ENCODE measurements around the gene PRIM2.
"Not testable (repeated sequence)": the region's sequence is repeated elsewhere in the genome, so short reads cannot be mapped to it uniquely, and the experiment has no call there.

The PRIM2 gene

DNA sequence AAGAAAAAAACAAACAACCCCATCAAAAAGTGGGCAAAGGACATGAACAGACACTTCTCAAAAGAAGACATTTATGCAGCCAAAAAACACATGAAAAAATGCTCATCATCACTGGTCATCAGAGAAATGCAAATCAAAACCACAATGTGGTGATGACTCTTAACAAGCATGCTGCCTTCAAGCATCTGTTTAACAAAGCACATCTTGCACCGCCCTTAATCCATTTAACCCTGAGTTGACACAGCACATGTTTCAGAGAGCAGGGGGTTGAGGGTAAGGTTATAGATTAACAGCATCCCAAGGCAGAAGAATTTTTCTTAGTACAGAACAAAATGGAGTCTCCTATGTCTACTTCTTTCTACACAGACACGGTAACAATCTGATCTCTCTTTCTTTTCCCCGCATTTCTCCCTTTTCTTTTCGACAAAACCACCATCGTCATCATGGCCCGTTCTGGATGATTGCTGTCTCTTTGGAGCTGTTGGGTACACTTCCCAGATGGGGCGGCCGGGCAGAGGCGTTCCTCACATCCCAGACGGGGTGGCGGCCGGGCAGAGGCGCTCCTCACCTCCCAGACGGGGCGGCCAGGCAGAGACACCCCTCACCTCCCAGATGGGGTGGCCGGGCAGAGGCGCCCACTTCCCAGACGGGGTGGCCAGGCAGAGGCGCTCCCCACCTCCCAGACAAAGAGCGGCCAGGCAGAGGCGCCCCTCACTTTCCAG lies 7.2 kb upstream of the PRIM2 start:
- DNase-seq: not testable (repeated sequence)

DNA sequence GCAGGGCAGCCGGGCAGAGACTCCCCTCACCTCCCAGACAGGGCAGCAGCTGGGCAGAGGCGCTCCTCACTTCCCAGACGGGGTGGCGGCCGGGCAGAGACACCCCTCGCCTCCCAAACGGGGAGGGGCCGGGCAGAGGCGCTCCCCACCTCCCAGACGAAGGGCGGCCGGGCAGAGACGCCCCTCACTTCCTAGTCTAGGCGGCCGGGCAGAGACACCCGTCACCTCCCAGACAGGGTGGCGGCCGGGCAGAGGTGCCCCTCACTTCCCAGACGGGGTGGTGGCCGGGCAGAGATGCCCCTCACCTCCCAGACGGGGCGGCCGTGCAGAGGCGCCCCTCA lies 6.6 kb upstream of the PRIM2 start:
- DNase-seq: no peak

DNA sequence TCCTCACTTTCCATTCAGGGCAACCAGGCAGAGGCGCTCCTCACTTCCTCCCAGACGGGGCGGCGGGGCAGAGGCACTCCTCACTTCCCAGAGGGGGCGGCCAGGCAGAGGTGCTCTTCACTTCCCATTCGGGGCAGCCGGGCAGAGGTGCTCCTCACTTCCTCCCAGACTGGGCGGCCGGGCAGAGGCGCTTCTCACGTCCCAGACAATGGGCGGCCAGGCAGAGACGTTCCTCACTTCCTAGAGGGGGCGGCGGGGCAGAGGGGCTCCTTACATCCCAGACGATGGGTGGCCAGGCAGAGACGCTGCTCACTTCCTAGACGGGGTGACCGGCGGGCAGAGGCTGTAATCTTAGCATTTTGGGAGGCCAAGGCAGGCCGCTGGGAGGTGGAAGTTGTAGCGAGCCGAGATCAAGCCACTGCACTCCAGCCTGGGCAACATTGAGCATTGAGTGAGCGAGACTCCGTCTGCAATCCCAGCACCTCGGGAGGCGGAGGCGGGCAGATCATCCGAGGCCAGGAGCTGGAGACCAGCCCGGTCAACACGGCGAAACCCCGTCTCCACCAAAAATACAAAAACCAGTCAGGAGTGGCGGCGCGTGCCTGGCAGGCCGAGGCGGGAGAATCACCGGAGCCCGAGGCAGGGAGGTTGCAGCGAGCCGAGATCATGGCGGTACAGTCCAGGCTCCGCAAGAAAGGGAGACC lies 6.0 kb upstream of the PRIM2 start:
- not testable (repeated sequence) for DNase-seq

DNA sequence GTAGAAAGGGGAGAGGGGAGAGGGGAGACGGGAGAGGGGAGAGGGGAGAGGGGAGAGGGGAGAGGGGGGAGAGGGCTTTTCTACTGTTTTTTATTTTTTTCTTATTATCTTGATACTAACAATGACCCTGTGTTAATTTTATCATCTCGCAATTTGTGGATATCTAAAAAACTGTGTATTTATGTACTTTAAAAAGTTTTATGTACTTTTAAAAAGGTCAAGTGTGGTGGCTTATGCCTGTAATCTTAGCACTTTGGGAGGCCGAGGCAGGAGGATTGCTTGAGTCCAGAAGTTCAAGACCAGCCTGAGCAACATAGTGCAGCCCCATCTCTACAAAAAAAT lies 5.5 kb upstream of the PRIM2 start:
- no peak for DNase-seq

DNA sequence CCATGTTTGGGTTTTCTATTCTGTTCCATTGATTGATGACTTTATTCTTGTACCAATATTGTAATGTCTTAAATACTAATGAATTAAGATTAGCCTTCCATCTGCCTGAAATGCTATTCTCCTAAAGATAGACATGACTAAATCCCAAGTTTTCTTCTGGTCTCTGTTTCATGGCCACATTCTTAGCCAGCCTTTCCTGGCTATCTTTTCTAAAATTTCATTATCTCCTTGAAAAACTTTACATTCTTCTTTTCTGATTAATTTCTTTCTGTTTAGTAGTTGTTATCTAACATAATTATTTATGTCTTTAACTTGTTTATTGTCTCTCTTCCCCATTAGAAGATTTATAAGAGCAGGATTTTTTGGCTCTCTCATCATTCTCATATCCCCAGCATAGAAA lies 4.4 kb upstream of the PRIM2 start:
- DNase-seq: no peak

DNA sequence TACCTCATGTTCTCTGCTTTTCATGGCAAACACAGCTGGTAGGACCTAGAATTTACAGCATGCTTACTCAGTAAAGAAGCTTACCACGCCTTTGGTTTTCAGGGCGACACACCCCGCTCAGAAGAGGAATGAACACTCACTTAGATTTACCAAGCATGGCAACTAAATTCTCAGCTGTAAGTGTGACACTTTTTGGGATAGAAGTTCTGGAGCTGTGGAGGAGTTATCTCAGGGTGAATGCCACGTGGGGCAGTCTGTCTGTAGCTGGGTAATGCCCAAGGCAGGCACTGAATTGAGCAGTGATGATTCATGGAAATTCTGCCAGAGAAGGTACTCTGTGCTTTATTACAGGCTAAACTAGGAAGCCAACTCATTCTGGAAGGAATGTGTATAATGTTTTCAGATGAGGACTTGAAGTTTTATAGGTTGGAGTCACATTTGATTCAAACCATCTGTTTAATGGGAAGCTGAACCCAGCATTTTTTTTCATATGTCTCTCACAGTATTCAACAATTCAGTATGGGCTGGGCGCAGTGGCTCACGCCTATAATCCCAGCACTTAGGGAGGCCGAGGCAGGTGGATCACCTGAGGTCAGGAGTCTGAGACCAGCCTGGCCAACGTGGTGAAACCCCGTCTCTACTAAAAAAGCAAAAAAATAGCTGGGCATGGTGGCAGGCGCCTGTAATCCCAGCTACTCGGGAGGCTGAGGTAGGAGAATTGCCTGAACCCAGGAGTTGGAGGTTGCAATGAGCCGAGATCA lies 3.5 kb upstream of the PRIM2 start:
- no peak for DNase-seq

DNA sequence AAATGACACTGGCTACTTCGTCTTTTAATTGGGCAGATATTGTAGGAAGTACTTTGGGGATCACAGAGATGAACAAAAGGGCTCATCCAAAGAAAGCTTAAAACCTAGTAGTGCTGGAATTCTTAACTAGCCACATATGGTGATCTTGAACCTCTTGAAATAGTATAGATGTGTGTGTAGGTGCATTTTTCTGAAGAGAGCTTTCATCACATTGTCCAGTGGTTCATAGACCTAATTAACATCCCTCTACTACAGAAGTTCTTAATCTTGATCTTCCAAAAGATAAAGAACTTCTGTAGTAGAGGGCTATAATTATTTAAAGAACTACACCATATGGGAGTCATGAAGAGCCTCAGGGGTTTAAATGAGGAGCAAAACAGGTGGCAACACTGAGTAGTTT lies 2.3 kb upstream of the PRIM2 start:
- DNase-seq: no peak

DNA sequence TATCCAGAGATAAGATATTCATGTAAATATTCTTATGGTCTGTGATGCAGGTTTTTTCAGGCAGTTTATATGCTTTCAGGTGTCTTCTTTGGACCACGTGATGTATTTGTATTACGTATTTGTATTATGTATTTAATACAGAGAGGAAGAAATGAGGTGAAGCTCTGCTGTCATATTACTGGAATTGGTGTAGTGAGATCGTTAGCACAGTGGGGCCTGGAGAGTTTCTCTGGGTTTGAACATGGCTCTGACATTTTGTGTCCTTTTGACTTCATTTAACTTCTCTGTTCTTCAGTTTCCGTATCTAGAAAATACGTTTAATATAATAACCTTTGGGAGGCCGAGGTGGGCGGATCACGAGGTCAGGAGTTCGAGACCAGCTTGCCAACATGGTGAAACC lies 1.6 kb upstream of the PRIM2 start:
- DNase-seq: no peak

DNA sequence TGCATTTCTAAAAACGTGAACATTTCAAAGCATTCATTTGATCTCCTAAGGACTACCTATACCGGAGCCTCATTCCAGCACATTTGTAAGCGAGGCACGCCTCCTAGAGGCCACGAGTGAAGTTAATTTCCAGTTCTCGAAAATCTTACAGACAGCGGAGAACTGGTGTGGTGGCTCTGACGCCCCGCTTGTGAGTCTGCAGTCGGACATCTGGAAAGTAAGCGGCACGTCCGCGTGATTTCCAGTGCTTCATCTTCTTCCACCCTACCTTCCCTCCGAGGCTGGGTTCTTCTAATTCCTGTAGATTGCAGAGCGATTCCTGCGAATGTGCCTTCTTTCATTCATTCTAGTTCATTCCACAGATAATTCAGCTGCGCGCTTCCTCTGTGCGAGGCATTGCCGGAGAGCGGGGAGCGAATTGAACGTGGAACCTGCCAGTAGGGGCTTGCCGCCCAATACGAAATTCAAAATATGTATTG lies 810 bp upstream of the PRIM2 start:
- DNase-seq: peak; percentile 66

DNA sequence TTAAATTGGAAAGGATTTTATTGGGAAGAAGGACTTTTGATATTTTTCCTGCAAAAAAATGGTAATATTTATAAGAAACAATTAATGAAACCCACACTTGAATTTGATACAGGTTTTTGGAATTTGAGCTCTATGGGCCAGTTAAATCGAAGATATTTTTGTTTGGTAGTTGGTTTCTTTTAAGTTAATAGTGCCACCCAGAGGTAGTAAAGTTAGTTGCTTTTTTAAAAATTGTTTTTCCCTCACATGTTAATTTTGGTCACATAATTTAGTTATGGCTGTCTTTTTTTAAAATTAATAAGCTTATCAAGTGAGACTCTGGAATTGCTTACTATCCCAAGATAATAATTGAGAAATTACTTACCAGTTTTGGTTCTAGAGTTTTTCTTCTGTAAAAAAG lies 7.1 kb downstream of the PRIM2 start:
- no peak for DNase-seq

DNA sequence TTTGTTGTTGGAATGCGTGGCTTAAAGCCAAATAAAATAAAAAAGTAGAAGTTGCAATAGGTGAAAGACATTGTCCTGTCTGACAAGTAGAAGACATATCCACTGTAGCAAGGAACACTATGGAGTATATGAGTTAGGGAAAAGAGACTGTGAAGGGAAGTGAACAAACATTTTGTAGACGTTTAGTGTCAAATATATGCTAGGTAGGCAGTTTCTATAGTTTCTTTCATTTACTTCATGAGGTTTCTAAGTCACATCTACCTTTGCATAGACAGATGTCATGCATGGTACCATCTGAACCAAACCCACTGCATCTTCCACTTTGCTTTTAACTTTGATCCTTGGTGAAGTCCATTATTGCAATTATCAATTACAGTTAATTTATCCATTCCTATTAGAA lies 9.9 kb downstream of the PRIM2 start:
- no peak for DNase-seq

DNA sequence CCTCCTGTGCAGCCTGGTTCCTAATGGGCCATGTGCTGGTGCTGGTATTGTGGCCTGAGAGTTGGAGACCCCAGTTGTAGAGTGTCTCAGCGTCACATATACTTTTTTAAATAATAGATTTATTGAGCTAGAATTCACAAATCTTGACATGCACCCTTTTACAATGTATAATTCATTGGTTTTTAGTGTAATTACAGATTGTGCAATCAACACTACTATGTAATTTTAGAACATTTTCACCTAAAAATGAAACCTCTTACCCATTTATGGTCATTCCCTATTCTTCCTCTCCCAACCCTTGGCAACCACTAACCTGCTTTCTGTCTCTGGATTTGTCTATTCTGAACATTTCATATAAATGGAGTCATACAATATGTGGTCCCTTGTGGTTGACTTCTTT lies 10.6 kb downstream of the PRIM2 start:
- no peak for DNase-seq

DNA sequence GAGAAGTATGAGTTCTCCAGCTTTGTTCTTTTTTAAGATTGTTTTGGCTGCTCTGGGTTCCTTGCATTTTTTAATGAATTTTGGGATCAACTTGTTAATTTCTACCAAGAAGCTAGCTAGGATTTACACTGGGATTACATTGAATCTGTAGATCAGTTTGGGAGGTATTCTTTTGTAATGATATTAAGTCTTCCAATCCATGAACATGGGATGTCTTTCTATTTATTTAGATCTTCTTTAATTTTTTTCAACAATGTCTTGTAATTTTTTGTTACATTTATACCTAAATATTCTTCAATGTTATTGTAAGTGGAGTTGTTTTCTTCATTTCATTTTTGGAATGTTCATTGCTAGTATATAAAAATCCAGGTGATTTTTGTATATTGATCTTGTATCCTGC lies 12.5 kb downstream of the PRIM2 start:
- DNase-seq: no peak

DNA sequence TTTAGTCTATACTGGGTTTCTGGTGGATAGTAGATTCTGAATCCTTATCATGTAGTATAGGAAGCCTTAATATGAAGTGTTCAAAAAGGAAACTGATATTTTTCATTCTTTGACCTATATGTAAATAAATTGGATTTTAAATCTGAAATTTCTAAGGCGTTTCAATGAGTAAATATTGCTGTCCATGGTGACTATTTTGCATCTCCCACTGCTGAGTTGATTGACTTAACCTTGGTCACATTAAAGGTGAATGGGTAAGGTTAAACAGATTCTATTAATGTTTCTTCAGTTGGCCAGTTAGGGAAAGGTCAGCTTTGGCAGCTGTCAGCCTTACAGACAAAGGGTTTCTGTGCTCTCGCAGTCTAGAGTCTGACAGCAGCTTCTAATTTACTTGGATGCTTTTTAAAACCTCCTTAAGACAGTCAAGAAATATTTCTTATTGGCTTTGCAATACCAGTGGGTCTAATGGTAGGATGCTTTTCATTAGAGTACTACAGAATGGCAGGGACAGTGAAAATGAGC lies 24.8 kb downstream of the PRIM2 start:
- DNase-seq: no peak

DNA sequence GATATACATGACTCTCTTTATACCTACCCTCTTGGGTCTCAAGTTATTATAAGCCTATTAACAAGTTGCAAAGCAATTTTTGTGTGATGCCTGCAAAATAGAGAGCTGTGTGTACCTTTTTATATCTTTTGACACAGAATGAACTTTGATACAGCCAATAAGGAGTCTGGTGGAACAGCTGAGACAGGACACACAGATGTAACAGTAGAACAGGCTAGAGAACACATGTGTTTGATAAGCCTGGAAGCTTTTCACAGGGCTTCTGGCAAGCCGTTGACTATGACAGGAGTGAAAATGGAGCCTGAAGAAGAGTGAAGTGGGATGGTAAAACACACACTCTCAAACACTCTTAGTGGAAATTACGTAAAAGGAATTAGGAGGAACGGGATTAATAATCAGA lies 25.9 kb downstream of the PRIM2 start:
- not testable (repeated sequence) for DNase-seq

DNA sequence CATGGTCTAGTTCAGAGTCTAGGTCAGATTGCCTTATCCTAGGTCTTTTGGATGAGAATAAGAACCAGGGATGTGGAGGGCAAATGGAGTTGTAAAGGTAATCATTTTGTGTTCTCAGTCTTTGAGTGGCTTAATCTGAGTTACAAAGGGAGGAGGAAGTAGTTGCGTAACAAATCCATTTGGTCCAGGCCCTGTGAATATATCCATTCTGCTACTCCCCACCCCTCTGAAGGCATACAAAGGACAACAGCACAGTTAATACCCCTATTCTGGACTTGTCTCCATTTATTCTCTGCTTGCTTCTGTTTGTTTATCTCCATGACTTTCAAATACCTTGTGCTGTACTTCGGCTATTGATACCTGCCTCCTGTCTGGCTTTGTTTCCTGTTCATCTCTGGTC lies 29.3 kb downstream of the PRIM2 start:
- DNase-seq: not testable (repeated sequence)

DNA sequence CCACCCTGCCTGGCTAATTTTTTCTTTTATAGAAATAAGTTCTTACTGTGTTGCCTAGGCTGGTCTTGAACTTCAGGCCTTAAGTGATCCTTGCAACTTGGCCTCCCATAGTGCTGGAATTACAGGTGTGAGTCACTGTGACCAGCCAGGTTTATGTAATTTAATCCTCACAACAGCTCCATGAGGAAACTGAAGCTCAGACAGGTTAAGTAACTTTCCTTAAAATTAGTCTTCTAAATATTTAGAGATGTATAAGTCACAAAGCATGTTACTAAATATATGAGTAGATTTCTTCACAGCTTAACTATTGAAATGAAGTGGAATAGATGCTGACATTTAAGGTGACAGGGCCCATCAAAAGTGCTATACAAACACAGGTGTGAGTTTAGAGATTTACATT lies 30.2 kb downstream of the PRIM2 start:
- DNase-seq: not testable (repeated sequence)

DNA sequence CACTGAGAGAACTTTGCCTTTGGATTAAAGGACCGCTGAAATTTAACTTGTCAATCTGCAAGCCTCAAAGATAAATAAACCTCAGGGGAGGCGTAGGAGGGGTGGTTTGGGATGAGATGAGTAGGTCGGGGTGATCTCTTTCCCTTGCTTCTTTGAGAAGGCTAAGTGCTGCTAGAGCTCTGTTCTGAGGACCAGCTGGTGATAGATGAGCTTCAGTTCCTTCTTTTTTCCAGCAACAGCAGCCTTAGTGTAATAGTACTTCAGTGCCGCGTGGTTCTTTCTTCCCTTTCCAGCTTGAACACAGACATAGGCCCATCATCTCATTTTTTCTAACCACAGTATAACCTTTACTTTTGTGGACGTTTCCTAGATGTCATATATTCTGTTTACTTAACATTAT lies 33.0 kb downstream of the PRIM2 start:
- not testable (repeated sequence) for DNase-seq

DNA sequence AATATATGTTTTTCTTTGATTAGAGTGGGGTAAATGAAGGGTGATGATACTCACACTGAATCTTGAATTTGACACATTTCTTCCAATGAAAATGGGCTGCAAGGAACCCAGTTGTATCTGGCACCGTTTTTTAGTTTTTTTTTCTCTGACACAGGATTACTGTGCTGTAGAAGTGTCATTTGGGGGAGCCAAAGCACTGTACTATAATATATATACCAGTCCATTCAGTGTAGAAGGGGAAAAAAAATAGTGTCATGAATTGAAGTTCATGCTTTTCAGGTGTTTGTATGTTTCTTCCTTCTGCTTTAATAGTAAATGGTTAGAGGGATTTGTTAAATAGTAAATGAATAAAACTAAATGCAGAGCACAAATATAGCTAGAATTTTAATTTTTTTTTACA lies 35.2 kb downstream of the PRIM2 start:
- DNase-seq: not testable (repeated sequence)

DNA sequence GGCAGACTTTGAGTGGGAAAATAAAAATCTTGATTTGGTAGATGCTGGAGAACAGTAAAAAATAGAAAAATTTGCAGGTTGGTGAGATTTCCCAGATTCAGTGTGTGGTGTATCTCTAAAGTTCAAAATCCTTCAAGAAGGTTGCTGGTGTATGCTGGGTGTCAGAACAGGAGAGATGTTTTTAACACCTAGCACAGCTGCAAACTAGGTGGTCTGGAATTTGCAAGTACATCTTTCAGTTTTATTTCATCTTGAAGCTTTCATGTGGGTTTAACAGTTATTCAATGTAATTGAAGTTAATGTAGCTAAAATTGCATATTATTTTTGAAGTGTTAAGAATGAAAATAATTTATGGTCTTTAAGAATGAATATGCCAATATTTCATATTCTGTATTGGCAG lies 40.9 kb downstream of the PRIM2 start:
- DNase-seq: not testable (repeated sequence)

DNA sequence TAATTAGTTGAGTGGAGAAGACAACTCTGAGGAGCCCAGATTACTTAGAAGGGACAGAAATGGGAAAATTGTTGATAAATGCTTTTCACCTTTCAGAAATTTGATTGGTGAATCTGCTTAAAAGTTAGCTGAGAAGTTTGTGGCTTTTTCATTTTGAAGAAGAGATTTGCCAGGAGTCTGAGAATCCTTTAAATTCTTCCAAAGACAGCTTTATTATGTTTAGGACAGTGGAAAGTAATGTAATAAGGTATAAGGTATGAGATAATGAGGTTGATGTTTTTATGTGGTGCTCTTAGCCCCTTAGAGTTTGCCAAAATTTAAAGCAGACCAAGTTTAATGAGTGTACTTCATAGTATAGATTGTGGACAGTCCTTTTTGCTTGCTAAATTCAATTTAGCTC lies 42.3 kb downstream of the PRIM2 start:
- not testable (repeated sequence) for DNase-seq

DNA sequence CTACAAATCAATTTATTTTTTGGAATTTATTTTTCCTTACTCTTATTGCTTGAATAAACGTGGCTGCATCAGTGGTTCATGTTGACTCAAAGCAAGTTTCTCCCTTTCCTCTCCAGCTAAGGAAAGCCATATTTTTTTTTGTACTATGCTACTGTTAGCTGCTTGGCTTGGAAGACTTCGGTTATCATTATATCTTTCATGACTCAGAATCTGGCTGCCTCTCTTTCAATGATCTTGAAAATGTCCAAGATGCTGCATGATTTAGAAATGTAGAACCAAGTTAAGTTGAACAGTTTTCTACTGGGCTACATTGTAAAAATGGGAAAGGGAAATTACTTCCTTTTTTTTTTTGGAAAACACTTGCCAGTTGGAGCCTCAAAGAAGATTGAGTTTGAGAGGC lies 44.9 kb downstream of the PRIM2 start:
- not testable (repeated sequence) for DNase-seq

DNA sequence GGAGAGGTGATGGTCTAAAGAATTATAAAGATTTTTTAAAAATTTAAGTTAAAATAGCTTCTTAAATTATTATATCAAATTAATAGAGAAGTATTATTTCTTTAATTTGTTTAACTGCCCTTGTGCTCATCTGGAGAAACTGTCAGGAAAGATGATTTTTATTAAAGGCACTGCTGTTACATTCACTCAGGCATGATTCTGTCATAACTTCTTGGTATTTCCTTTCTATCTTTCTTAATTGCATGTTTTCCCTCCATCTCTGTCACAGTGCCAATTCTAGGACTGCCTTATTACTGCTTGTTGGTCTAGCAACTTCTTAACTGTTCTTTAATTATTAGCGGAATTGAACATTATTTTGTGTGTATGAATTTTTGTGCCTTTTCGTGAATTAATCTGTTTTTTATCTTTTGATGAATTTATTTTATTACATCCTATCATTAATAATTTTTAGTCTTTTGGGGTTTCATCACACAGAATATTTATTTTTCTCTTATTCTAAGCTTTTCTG lies 47.7 kb downstream of the PRIM2 start:
- DNase-seq: not testable (repeated sequence)

All from NCI-H1436 (cell line).